IPS DF 6.9 (cell line): ENCODE results near the gene SPAG16.

Experiments used
- DNase-seq: peaks from one replicate; pipeline ENCODE4 v3.0.0-alpha.2; 2013; ENCODE audit warnings: low read depth, low spot score
- H3K27ac ChIP-seq: one replicate; pipeline ENCODE4 v1.5.1; 2013; ENCODE audit warnings: low read length, control low read depth
- H3K27me3 ChIP-seq: 2 replicates; pipeline ENCODE4 v1.6.1; 2013; ENCODE audit warnings: mild to moderate bottlenecking, low read length; ENCODE audit not compliant: control insufficient read depth, insufficient read depth
- H3K36me3 ChIP-seq: 2 replicates; pipeline ENCODE4 v1.6.1; 2013; ENCODE audit warnings: low read length; ENCODE audit not compliant: control insufficient read depth, insufficient read depth
- H3K4me1 ChIP-seq: 2 replicates; pipeline ENCODE4 v1.6.1; 2013; ENCODE audit warnings: low read length; ENCODE audit not compliant: control insufficient read depth, insufficient read depth
- H3K4me3 ChIP-seq: 2 replicates; pipeline ENCODE4 v1.5.1; 2013; ENCODE audit warnings: mild to moderate bottlenecking, low read length
- H3K9me3 ChIP-seq: 2 replicates; pipeline ENCODE4 v1.6.1; 2013; ENCODE audit warnings: low read length, inconsistent platforms; ENCODE audit not compliant: control insufficient read depth, insufficient read depth
- WGBS: extraction: QIAGEN DNeasy Blood & Tissue Kit; methylation state at CpG from one replicate; pipeline ENCODE4 v1.1.7; 2013; ENCODE audit warnings: mixed read lengths, missing lambda C conversion rate; ENCODE audit not compliant: insufficient read length, insufficient coverage; 5-methylcytosine and 5-hydroxymethylcytosine counted together

The SPAG16 gene

DNA sequence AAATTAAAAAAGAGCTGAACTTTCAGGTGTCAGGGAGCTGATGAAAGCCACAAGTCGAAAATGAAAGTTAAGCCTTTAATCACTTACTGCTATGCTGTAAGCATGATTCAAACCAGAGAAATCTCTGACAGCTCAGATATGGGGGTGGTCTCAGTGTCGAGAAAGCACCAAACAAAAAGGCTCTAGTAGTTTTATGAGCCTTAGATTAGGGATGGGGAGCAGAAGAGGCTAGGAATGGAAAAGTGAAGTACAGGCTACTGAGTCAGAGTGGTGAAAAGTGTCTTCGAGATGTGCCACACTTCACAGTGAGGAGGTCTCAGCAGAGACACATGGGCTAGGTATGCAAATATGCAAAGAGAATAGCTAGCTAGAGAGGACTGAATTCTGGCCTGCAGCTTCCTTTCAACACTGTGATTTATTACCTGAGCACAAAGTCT lies 482.2 kb downstream of the SPAG16 start:
- Histone ChIP-seq H3K36me3 (no peaks in the 10 kb centered on the region), H3K4me3 (no peak overlapping the region), H3K27ac (no peak overlapping the region), H3K27me3 (no peaks in the 10 kb centered on the region), H3K4me1 (no peaks in the 10 kb centered on the region; the same call in 1 of the 2 replicates), H3K9me3 (no peaks in the 10 kb centered on the region)
- WGBS: no CpG with 5 or more reads among the region's 3 CpGs
- DNase-seq: no peak

DNA sequence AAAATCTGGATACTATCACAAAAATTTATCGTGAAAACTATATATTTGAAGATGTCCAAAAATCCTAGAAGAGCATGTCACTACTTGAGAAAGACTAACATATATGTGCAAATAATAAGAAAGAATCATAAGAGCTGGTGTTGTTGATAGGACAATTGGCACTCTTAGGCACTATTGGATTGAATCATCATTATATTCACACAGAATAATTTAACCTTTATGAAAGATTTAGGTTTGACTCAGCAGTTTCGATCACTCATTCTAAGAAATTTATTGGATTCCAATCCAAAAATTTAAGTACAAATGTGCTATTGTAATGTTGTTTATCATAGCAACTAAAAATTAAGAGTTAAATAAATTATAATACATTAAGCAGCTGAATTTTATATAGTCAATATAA lies 503.6 kb downstream of the SPAG16 start:
- DNase-seq: no peak
- Histone ChIP-seq H3K36me3 (no peaks in the 10 kb centered on the region), H3K27ac (no peak overlapping the region), H3K9me3 (no peaks in the 10 kb centered on the region), H3K27me3 (no peaks in the 10 kb centered on the region), H3K4me3 (no peak overlapping the region), H3K4me1 (no peaks in the 10 kb centered on the region)
- whole genome bisulfite sequencing: no CpG with 5 or more reads among the region's 2 CpGs

GRCh38 chr2:213789940-213790339 lies 505.7 kb downstream of the SPAG16 start:
- H3K9me3 ChIP-seq: no peaks in the 10 kb centered on the region
- H3K4me3 ChIP-seq: no peak overlapping the region
- H3K36me3 ChIP-seq: no peaks in the 10 kb centered on the region
- no peaks in the 10 kb centered on the region for H3K4me1 ChIP-seq
- no peaks in the 10 kb centered on the region for H3K27me3 ChIP-seq
- no peak overlapping the region for H3K27ac ChIP-seq
- WGBS: 100% methylated on average over 1 of the region's 1 CpG
- DNase-seq: no peak

GRCh38 chr2:213792045-213792444 lies 507.8 kb downstream of the SPAG16 start:
- no peaks in the 10 kb centered on the region for H3K4me1 ChIP-seq
- H3K36me3 ChIP-seq: no peaks in the 10 kb centered on the region
- WGBS: no CpG with 5 or more reads among the region's 3 CpGs
- no peak overlapping the region for H3K27ac ChIP-seq
- no peaks in the 10 kb centered on the region for H3K27me3 ChIP-seq
- DNase-seq: no peak
- H3K9me3 ChIP-seq: no peaks in the 10 kb centered on the region
- H3K4me3 ChIP-seq: no peak overlapping the region

DNA sequence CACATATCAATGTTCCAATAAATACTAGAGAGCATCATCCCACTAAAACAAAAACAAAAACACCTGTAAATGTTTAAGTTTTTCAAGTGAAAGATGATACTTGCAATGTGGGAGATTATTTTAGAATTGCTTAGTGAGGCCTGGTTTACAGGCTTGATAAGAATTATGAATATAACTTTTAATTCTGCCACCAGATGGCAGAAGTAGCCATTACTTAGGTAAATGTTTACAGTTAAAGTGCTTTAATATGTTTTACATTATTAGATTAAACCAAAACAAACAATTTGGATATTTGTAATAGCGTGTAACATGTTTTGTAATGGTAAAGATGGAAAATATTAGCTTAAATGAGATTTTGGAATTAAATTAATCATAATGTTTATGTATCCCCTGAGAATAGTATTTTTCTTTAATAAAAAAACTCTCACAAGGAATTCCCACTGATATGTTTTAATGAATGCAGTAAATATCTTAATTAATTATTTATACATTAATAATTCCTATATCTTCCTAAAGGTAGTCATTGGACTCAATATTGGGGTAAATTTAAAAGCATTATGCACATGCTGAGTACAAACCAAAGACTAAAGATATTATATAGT lies 522.0 kb downstream of the SPAG16 start:
- no peaks in the 10 kb centered on the region for H3K27me3 ChIP-seq
- no peak for DNase-seq
- WGBS: 86% methylated on average over 1 of the region's 1 CpG
- no peaks in the 10 kb centered on the region for H3K36me3 ChIP-seq
- H3K9me3 ChIP-seq: no peaks in the 10 kb centered on the region
- no peak overlapping the region for H3K27ac ChIP-seq
- no peaks in the 10 kb centered on the region for H3K4me1 ChIP-seq
- H3K4me3 ChIP-seq: no peak overlapping the region

GRCh38 chr2:213816583-213816982 lies 532.3 kb downstream of the SPAG16 start:
- Histone ChIP-seq H3K27ac (no peak overlapping the region), H3K27me3 (no peaks in the 10 kb centered on the region), H3K4me3 (no peak overlapping the region), H3K9me3 (no peaks in the 10 kb centered on the region), H3K36me3 (no peaks in the 10 kb centered on the region), H3K4me1 (no peaks in the 10 kb centered on the region)
- no peak for DNase-seq

- WGBS: no CpG with 5 or more reads among the region's 1 CpG
- no peaks in the 10 kb centered on the region for H3K9me3 ChIP-seq
- no peak overlapping the region for H3K4me3 ChIP-seq
- no peaks in the 10 kb centered on the region for H3K4me1 ChIP-seq
- no peaks in the 10 kb centered on the region for H3K27me3 ChIP-seq
- H3K27ac ChIP-seq: no peak overlapping the region
- DNase-seq: no peak
- H3K36me3 ChIP-seq: no peaks in the 10 kb centered on the region
These were observed 534.2 kb downstream of the SPAG16 start for GRCh38 chr2:213818436-213818835.

GRCh38 chr2:213834331-213834730 lies 550.1 kb downstream of the SPAG16 start:
- Histone ChIP-seq H3K4me1 (no peaks in the 10 kb centered on the region), H3K9me3 (no peaks in the 10 kb centered on the region; the same call in 1 of the 2 replicates), H3K27me3 (no peaks in the 10 kb centered on the region), H3K4me3 (no peak overlapping the region), H3K36me3 (no peaks in the 10 kb centered on the region), H3K27ac (no peak overlapping the region)
- DNase-seq: no peak

DNA sequence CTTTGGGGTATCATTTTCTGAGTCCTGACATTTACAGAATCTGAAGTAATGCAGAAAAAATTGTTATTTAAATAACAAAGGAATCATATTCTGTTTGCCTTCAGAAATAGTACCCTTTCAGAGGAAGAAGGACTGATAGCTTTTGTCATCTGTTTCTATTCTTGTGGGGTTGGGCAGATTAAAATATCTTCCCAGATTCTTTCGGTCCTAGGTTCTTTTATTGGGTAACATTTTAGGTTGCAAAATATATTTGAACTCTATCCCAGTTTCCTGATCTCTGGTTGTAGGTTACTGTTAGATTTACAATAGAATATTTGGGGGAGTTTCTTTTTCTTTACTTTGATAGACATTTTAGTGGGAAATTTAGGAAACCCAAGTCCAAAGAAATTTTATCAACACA lies 550.5 kb downstream of the SPAG16 start:
- H3K4me3 ChIP-seq: no peak overlapping the region
- WGBS: no CpG with 5 or more reads among the region's 1 CpG
- DNase-seq: no peak
- no peaks in the 10 kb centered on the region for H3K9me3 ChIP-seq
- H3K27ac ChIP-seq: no peak overlapping the region
- H3K4me1 ChIP-seq: no peaks in the 10 kb centered on the region
- H3K36me3 ChIP-seq: no peaks in the 10 kb centered on the region
- H3K27me3 ChIP-seq: no peaks in the 10 kb centered on the region

DNA sequence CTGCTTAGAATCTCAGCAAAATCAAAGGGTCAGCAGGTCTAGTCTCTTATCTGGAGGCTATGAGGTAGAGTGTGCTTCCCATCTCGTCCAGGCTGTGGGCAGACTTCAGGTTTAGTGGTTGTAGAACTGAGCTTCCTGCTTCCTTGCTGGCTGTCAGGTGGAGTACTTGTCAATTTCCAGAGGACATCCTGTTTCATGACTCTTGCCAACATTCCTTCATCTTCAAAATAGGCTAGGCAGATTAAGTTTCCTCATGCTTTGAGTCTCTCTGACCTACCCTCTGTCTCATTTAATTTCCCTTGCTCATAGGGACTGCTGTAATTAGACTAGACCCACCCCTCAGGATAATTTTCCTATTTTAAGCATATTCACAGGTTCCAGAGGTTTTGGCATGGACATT lies 562.6 kb downstream of the SPAG16 start:
- Histone ChIP-seq H3K4me3 (no peak overlapping the region), H3K9me3 (no peaks in the 10 kb centered on the region), H3K27me3 (no peaks in the 10 kb centered on the region), H3K36me3 (no peaks in the 10 kb centered on the region), H3K27ac (no peak overlapping the region), H3K4me1 (no peaks in the 10 kb centered on the region)
- no peak for DNase-seq
- WGBS: no CpG with 5 or more reads among the region's 1 CpG

GRCh38 chr2:213847316-213847715 lies 563.1 kb downstream of the SPAG16 start:
- Histone ChIP-seq H3K4me3 (no peak overlapping the region), H3K36me3 (no peaks in the 10 kb centered on the region), H3K27ac (no peak overlapping the region), H3K9me3 (no peaks in the 10 kb centered on the region), H3K4me1 (no peaks in the 10 kb centered on the region), H3K27me3 (no peaks in the 10 kb centered on the region)
- WGBS: no CpG with 5 or more reads among the region's 3 CpGs
- no peak for DNase-seq
